Liver (tissue), 9 donors: ENCODE results near the gene ARHGEF10L. TPM values are rescaled to one million over a fixed set of nuclear protein-coding genes. Genes with fewer than 3 reads are reported as not detected.

ENCODE experiments used
- DNase-seq: peaks from one replicate; pipeline ENCODE4 v3.0.0-alpha.2; 2017; ENCODE audit warnings: low spot score
- H3K27ac ChIP-seq, 2 donors: one replicate each; pipeline ENCODE4 v1.7.0; 2013; ENCODE audit warnings: inconsistent platforms in 2 of 2, low read length in 2 of 2, control low read depth in 1 of 2, low read depth in 1 of 2, mild to moderate bottlenecking in 1 of 2
- H3K27me3 ChIP-seq, 4 donors: one replicate each; pipeline versions ENCODE4 v1.6.1 to v1.7.0; 2013; ENCODE audit warnings: low read length in 3 of 4, inconsistent platforms in 1 of 4, mild to moderate bottlenecking in 1 of 4, moderate library complexity in 1 of 4; ENCODE audit not compliant: control insufficient read depth in 4 of 4, insufficient read depth in 4 of 4
- H3K36me3 ChIP-seq, 4 donors: one replicate each; pipeline versions ENCODE4 v1.6.1 to v1.7.0; 2013; ENCODE audit warnings: low read length in 3 of 4, mild to moderate bottlenecking in 3 of 4, low read depth in 1 of 4, moderate library complexity in 1 of 4; ENCODE audit not compliant: control insufficient read depth in 4 of 4, insufficient read depth in 3 of 4
- H3K4me1 ChIP-seq, 4 donors: one replicate each; pipeline versions ENCODE4 v1.6.1 to v1.7.0; 2013; ENCODE audit warnings: low read length in 3 of 4, mild to moderate bottlenecking in 3 of 4, moderate library complexity in 1 of 4; ENCODE audit not compliant: control insufficient read depth in 4 of 4, insufficient read depth in 4 of 4
- H3K4me3 ChIP-seq, 3 donors: one replicate each; pipeline versions ENCODE4 v1.6.1 to v1.7.0; 2013; ENCODE audit warnings: low read length in 3 of 3, control low read depth in 1 of 3, low read depth in 1 of 3, mild to moderate bottlenecking in 1 of 3
- H3K9ac ChIP-seq, 2 donors: one replicate each; pipeline ENCODE4 v1.7.0; 2013; ENCODE audit warnings: low read length in 2 of 2, mild to moderate bottlenecking in 2 of 2, moderate library complexity in 2 of 2, control low read depth in 1 of 2, low read depth in 1 of 2
- H3K9me3 ChIP-seq, 4 donors: one replicate each; pipeline versions ENCODE4 v1.6.1 to v1.7.0; 2013; ENCODE audit warnings: low read length in 3 of 4; ENCODE audit not compliant: control insufficient read depth in 4 of 4
- CTCF ChIP-seq: fragments of 150-350 bp; IDR thresholded peaks from 2 replicates; pipeline ENCODE4 v1.5.1; 2017; ENCODE audit warnings: improper control_type of control experiment, low read depth, low read length; ENCODE audit not compliant: missing input control
- EGR1 ChIP-seq, 2 donors: IDR thresholded peaks; 2 replicates each; pipeline ENCODE4 v1.6.1; 2016 to 2018; ENCODE audit warnings: antibody characterized with exemption in 2 of 2, low read depth in 2 of 2
- FOXA1 ChIP-seq: IDR thresholded peaks from 2 replicates; pipeline ENCODE4 v1.6.1; 2016; ENCODE audit warnings: antibody characterized with exemption
- FOXA2 ChIP-seq: IDR thresholded peaks from 2 replicates; pipeline ENCODE4 v1.6.1; 2016; ENCODE audit warnings: antibody characterized with exemption
- GABPA ChIP-seq, 2 donors: IDR thresholded peaks in 1 of 2; conservative IDR thresholded peaks in 1 of 2; 2 replicates each; pipeline ENCODE4 v1.6.1; 2016; ENCODE audit warnings: antibody characterized with exemption in 2 of 2, mild to moderate bottlenecking in 1 of 2, moderate library complexity in 1 of 2
- HNF4A ChIP-seq, 2 donors: conservative IDR thresholded peaks; 2 replicates each; pipeline ENCODE4 v1.6.1; 2016; ENCODE audit warnings: antibody characterized with exemption in 2 of 2, mild to moderate bottlenecking in 2 of 2
- HNF4G ChIP-seq: IDR thresholded peaks from 2 replicates; pipeline ENCODE4 v1.6.1; 2016; ENCODE audit warnings: antibody characterized with exemption
- JUND ChIP-seq, 2 donors: IDR thresholded peaks; 2 replicates each; pipeline ENCODE4 v1.6.1; 2016; ENCODE audit warnings: antibody characterized with exemption in 2 of 2
- MAX ChIP-seq: IDR thresholded peaks from 2 replicates; pipeline ENCODE4 v1.6.1; 2016; ENCODE audit warnings: antibody characterized with exemption
- NR2F2 ChIP-seq: IDR thresholded peaks from 2 replicates; pipeline ENCODE4 v1.6.1; 2016; ENCODE audit warnings: antibody characterized with exemption
- RAD21 ChIP-seq, 2 donors: IDR thresholded peaks; 2 replicates each; pipeline ENCODE4 v1.6.1; 2016; ENCODE audit warnings: antibody characterized with exemption in 2 of 2, mild to moderate bottlenecking in 2 of 2
- REST ChIP-seq: IDR thresholded peaks from 2 replicates; pipeline ENCODE4 v1.6.1; 2016; ENCODE audit warnings: antibody characterized with exemption, mild to moderate bottlenecking
- RXRA ChIP-seq, 2 donors: IDR thresholded peaks; 2 replicates each; pipeline ENCODE4 v1.6.1; 2017 to 2018; ENCODE audit warnings: antibody characterized with exemption in 2 of 2, mild to moderate bottlenecking in 1 of 2
- SP1 ChIP-seq: IDR thresholded peaks from 2 replicates; pipeline ENCODE4 v1.6.1; 2018; ENCODE audit warnings: antibody characterized with exemption, mild to moderate bottlenecking
- TAF1 ChIP-seq: conservative IDR thresholded peaks from 2 replicates; pipeline ENCODE4 v1.6.1; 2016; ENCODE audit warnings: antibody characterized with exemption, mild to moderate bottlenecking
- YY1 ChIP-seq: IDR thresholded peaks from 2 replicates; pipeline ENCODE4 v1.6.1; 2016; ENCODE audit warnings: antibody characterized with exemption, mild to moderate bottlenecking
- WGBS: extraction: QIAGEN DNeasy Blood & Tissue Kit; methylation state at CpG from one replicate; pipeline ENCODE4 v1.1.7; 2013; 5-methylcytosine and 5-hydroxymethylcytosine counted together
- polyA plus RNA-seq, 2 donors: library from polyadenylated mRNA; stranded (reverse) in 1 of 2; unstranded in 1 of 2; fragments of 200-250 nt in 1 of 2; fragments of >200 nt in 1 of 2; fragmentation: Nextera tagmentation in 1 of 2; extraction: Ambion mirVana in 1 of 2; gene quantifications; one replicate each; pipeline versions ENCODE4 v1.2.1 to v1.2.3, GENCODE V29; 2013 to 2015
- total RNA-seq, 2 donors: library from RNA; depleted of rRNA; stranded (reverse); fragments of >200 nt; gene quantifications; one replicate each; pipeline ENCODE4 v1.2.3, GENCODE V29; 2014
- TF ChIP-seq, protein P1 (sequence below): IDR thresholded peaks from 2 replicates; pipeline ENCODE4 v1.6.1; 2016; ENCODE audit warnings: antibody characterized with exemption
- donor health status: healthy.
- donor health status: healthy.
- donor health status: healthy.
- donor health status: healthy.
- donor health status: healthy.

ARHGEF10L gene
- total and polyA plus RNA-seq, 4 donors: 26.3 to 169 (median 57.5) TPM

DNA sequence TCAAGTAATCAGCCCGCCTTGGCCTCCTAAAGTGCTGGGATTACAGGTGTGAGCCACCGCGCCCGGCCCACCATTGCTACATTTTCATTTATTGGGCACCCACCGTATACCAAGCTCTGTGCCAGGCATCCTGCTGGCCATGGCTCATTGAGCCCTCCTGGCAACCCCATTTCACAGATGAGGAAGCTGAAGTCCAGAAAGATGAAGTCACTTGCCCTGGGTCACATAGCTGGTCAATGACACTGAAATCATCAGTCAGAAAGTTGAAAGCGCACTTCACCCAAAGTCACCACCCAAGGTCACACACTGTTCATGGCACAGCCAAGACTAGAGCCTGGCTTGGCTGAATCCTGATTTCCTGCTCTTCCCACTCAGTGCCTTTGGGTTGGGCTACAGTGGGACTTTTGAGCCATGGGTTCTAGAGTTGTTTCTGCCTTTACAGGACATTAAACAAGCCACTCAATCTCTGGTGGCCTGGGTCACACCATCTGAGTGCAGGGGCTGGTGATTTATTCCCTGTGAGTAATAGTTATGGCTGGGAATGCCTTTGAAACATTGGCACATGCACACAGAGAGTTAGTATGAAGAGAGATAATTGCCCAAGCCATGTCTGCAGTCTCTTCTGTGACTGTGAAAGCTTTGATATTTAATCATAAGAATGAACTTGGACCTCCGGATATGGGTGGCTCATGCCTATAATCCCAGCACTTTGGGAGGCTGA is 16.0 kb upstream of the ARHGEF10L start:
- DNase-seq: no peak
- WGBS: 94% methylated on average over 7 of the region's 7 CpGs
- H3K27ac ChIP-seq: no peak overlapping the region

GRCh38 chr1:17524645-17525044 is 14.9 kb upstream of the ARHGEF10L start:
- 91% methylated on average over 2 of the region's 2 CpGs for WGBS
- no peak overlapping the region for H3K4me3 ChIP-seq
- H3K36me3 ChIP-seq: no peaks in the 10 kb centered on the region
- DNase-seq: no peak
- no peak overlapping the region for H3K27ac ChIP-seq
- no peaks in the 10 kb centered on the region for H3K27me3 ChIP-seq
- TF ChIP-seq HNF4G (no peak), EGR1 (IDR thresholded peaks at IDR 0.05; ENCODE audit: low read depth in 2 of 2) (no peak), YY1 (no peak), JUND (IDR thresholded peaks at IDR 0.05) (no peak), RAD21 (IDR thresholded peaks at IDR 0.05) (no peak), SP1 (no peak), REST (no peak), RXRA (IDR thresholded peaks at IDR 0.05) (no peak), MAX (no peak), CTCF (no peak), NR2F2 (no peak), HNF4A (conservative IDR thresholded peaks at IDR 0.05) (no peak), GABPA (IDR thresholded peaks at IDR 0.05 in 1 of 2, conservative IDR thresholded peaks at IDR 0.05 in 1 of 2) (no peak)
- H3K9ac ChIP-seq: no peak overlapping the region
- no peaks in the 10 kb centered on the region for H3K9me3 ChIP-seq
- H3K4me1 ChIP-seq: peaks cover 3 to 9% (median 7%) of the 10 kb centered on the region in 4 donors

More for the DNA sequence above, 16.0 kb upstream of the ARHGEF10L start:
- Histone ChIP-seq H3K36me3 (no peaks in the 10 kb centered on the region), H3K4me1 (peaks cover 3 to 9% (median 7%) of the 10 kb centered on the region in 4 donors), H3K27me3 (no peaks in the 10 kb centered on the region), H3K4me3 (no peak overlapping the region), H3K9me3 (no peaks in the 10 kb centered on the region), H3K9ac (no peak overlapping the region)
- TF ChIP-seq FOXA2 (no peak), EGR1 (IDR thresholded peaks at IDR 0.05; ENCODE audit: low read depth in 2 of 2) (no peak), GABPA (IDR thresholded peaks at IDR 0.05 in 1 of 2, conservative IDR thresholded peaks at IDR 0.05 in 1 of 2) (no peak), JUND (IDR thresholded peaks at IDR 0.05) (no peak), CTCF (no peak), TAF1 (no peak), RXRA (IDR thresholded peaks at IDR 0.05) (peak; percentile 36 to 42), MAX (no peak), FOXA1 (no peak), SP1 (no peak), HNF4A (conservative IDR thresholded peaks at IDR 0.05) (peak in 1 of 2 donors; percentile 17), HNF4G (no peak)
- TF ChIP-seq, protein P1, sequence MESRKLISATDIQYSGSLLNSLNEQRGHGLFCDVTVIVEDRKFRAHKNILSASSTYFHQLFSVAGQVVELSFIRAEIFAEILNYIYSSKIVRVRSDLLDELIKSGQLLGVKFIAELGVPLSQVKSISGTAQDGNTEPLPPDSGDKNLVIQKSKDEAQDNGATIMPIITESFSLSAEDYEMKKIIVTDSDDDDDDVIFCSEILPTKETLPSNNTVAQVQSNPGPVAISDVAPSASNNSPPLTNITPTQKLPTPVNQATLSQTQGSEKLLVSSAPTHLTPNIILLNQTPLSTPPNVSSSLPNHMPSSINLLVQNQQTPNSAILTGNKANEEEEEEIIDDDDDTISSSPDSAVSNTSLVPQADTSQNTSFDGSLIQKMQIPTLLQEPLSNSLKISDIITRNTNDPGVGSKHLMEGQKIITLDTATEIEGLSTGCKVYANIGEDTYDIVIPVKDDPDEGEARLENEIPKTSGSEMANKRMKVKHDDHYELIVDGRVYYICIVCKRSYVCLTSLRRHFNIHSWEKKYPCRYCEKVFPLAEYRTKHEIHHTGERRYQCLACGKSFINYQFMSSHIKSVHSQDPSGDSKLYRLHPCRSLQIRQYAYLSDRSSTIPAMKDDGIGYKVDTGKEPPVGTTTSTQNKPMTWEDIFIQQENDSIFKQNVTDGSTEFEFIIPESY: no peak
